GM18861 (cell line): ENCODE measurements around the gene RDH5.

Experiments
- ATAC-seq: cut with Tn5 transposase; IDR thresholded peaks from one replicate; pipeline ENCODE4 v1.9.1; 2021; ENCODE audit not compliant: unreplicated experiment

RDH5 gene

GRCh38 chr12:55727643-55728185, 7.5 kb downstream of the RDH5 start:
- no peak for ATAC-seq

GRCh38 chr12:55728186-55728938, 8.2 kb downstream of the RDH5 start:
- ATAC-seq: no peak

- ATAC-seq: peak; percentile 61
These were observed 9.0 kb downstream of the RDH5 start, which contains the start of gene CD63 for GRCh38 chr12:55728939-55729818. CD63 (minus strand) TSS chr12:55729009; CDS start chr12:55728341, 668 bp downstream.

DNA sequence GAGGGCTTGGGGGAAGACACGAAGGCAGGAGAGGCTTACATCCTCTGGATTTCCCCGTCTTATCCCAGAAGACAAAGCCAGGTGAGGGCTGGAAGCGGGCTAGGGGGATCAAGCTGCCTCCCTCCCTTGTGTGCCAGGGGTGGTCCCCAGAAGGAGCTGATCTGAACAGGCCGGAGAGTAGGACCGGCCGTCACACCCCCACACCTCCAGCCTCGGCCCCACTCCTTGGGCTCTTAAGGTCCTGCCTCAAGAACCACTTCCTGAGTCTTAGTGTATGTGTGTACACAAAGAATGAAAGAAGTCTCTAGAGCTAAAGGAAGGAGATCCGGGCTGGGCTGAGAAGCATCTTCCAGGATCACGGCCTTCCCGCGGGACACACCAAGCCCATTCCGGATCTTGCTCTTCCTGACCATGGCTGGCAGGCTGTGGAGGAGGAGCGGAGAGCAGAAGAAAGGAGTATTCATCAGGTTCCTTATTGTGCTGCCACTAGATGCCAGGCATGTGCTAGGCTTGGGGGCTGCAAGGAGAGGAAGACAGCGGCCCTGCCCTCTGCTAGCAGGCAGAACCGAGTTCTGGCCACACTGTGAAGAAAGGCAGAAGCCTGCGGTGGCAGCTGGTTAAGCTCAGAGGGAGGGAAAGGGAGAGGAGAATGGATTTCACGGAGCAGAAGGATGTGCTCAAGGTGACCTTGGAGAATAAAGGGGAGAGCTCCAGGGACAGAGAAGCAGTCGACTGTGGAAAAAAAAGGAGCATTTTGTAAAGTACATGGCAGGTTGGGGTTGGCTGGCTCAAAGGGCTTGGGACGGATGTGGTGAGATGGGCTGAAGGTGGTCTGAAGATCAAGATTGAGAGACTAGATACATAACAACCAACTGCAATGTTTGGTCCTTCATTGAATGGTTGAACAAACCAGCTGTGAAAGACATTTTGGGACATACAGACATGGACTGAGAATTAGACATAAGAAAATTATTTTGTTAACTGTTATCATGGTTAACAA, 9.9 kb downstream of the RDH5 start:
- peak; percentile 29 for ATAC-seq

- ATAC-seq: no peak
These were observed 12.1 kb downstream of the RDH5 start for GRCh38 chr12:55732288-55732687.

GRCh38 chr12:55733021-55733555, 12.9 kb downstream of the RDH5 start:
- ATAC-seq: no peak

DNA sequence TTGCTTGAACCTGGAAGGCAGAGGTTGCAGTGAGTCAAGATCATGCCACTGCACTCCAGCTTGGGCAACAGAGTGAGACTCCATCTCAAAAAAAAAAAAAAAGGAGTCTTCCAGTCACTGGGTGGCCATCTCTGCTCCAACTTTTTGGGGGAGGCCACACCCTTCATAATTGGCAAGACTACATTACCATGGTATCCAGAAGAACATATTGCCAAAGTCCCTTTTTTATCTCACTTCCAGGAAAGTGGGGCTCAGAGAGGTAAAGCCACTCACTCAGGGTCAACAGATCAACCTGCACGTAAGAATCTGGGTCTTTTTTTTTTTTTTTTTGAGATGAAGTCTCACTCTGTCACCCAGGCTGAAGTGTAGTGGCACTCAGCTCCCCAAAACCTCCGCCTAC, 13.7 kb downstream of the RDH5 start:
- no peak for ATAC-seq

DNA sequence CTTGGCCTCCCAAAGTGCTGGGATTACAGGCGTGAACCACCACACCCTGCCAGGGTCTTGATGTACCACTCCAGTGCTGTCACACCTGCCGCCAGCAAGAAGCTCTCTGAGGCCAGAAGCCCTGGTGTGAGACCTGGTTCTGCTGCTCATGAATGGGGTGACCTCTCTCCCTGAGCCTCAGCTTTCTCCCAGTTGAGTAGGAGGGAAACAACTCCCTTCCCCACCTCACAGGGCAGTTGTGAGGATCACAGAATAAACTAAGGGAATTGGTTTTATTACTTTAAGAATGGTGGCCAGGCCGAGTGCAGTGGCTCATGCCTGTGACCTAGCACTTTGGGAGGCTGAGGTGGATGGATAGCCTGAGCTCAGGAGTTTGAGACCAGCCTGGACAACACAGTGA, 14.4 kb downstream of the RDH5 start:
- no peak for ATAC-seq

- no peak for ATAC-seq
These were observed 15.9 kb downstream of the RDH5 start for GRCh38 chr12:55736076-55736475.

DNA sequence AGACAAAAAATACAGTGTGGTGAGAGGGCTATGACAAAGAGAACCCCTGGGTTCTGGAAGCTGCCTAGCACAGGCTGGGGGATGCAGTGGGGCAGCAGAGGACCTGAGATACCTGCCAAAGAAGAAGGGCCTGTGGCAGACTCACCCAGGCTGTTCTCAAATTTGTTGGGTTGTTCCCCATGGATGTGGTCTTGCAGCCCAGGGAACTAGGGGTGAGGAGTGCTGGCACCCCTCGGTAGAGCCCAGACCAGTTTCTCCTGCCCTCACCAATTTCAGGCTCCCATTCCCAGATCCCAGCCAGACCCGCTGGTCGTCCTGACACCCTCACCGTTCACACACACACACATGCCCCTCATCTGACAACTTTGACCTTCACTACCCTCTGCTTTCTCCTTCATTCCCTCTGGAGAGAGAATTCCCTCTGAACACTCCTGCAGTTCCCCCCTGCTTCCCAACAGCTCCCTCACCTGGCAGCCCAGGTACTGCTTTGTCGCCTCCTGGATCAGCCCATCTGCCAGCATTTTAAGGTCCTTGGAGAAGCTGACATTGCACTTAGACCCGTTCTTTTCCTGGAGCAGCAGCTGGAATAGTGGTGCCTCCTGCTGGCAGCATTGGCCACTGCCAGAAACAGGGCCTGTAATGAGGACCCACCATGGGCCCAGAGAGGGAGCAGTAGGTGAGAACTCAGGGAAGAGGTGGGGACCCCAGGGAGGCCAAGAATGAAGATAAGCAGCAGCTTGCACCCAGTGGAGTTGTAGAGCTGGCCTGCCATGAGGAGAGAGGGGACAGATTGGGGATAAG, 16.8 kb downstream of the RDH5 start:
- ATAC-seq: peak; percentile 35

DNA sequence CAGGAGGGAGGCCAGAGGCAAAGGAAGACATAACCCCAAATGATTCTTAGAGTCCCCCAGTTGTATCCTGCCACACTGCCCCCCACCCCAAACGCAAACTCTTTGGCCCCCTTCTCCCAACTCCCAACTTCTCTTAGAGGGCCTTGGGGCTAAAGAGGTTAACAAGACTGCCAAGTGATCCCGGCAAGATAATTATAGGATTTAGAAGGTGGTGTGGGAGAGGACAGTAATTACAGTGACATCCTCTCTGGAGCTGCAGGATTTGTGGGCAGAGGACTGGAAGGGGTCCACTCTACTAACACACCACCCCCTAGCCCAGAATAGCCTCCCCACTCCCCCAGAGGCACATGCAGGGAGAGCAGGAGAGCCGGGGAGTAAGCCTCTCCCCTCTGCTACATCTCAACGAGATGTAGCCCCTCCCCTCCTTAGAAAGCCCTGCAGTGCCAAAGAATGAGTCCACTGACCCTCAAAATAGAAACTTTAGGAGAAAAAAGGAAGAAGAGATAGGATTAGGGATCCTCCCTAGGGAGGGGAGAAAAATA, 17.5 kb downstream of the RDH5 start:
- peak; percentile 8 for ATAC-seq

GRCh38 chr12:55738123-55739024, 18.2 kb downstream of the RDH5 start:
- ATAC-seq: peak; percentile 73

DNA sequence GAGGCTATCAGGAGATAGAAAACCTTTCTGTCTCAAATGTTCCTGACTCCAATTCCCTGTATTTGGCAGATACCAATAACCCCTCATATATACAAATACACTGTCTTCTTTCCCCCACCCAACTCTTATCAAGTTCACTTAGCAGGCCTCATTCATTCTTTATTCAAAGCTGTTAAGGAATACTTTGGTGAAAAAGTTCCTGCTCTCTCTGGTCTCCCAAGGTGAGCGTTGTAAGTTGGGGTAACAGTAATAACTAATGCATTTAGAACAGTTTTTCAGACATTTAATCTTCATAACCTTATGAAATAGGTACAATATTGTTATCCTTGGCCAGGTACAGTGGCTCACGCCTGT, 18.8 kb downstream of the RDH5 start:
- ATAC-seq: no peak

- no peak for ATAC-seq
These were observed 21.9 kb downstream of the RDH5 start for GRCh38 chr12:55741931-55742680.

DNA sequence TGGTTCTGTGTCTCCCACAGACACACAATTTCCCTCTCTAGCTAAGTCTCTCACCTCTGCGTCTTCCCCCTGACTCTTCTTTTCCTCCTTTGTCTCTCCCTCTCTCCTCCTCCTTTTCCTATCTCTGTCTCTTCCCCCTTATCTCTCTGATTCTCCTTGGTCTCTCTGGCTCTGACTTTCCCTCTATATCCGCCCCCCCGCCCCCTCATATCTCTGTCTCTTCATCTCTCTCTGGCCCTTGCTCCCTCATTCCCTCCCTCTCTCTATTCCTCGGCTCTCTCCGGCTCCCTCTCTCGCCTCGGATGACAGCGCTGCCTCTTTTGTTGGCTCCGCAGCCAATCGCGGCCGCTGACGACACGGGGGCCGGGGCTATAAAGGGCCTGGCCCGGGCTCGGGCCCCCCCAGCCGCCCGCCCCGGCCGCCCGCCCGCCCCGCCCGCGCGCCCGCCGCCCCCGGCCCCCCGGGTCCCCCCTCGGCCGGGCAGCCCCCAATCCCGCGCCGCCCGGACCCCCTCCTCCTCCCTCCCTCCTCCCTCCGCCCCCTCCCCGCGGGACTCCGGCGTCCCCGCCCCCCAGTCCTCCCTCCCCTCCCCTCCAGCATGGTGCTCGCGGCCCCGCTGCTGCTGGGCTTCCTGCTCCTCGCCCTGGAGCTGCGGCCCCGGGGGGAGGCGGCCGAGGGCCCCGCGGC, 22.7 kb downstream of the RDH5 start, which contains the start of gene GDF11:
Gene GDF11 (plus strand): TSS at position 404 of the 687 bp plus-strand sequence. CDS start 195 bp downstream, at position 599.
- peak; percentile 27 for ATAC-seq

- ATAC-seq: peak; percentile 41
These were observed 23.5 kb downstream of the RDH5 start for GRCh38 chr12:55743406-55744339.
